HEK293 (cell line): ENCODE results near the gene SLC4A1.

ENCODE experiments used
- CTCF ChIA-PET: fragments of 350-600 bp; formaldehyde crosslinking; extraction: SDS; loops from one replicate; lab custom pipeline; 2021; ENCODE audit warnings: antibody characterized with exemption; lab: Yijun Ruan, JAX
- POLR2A ChIA-PET: fragments of 300-600 bp; formaldehyde crosslinking; extraction: SDS; loops from one replicate; lab custom pipeline; 2020; ENCODE audit warnings: antibody characterized with exemption, inconsistent platforms; lab: Yijun Ruan, JAX
- H3K27ac ChIP-seq: fragments of 200-500 bp; sonication (Bioruptor generic); 2 replicates; pipeline ENCODE4 v1.5.1; 2014; ENCODE audit warnings: low read depth, low read length, control low read depth, inconsistent platforms; ENCODE audit errors: extremely low read depth
- H3K36me3 ChIP-seq, 2 experiments: fragments of 200-500 bp in 1 of 2; sonication (Bioruptor generic) in 1 of 2; 1 replicate in 1 of 2; 2 replicates in 1 of 2; pipeline ENCODE4 v1.5.1; 2014 to 2017; ENCODE audit warnings: inconsistent platforms in 2 of 2, low read length in 2 of 2; ENCODE audit not compliant: control insufficient read depth in 2 of 2, insufficient read depth in 1 of 2
- H3K4me1 ChIP-seq: fragments of 200-500 bp; sonication (Bioruptor generic); 2 replicates; pipeline ENCODE4 v1.5.1; 2014; ENCODE audit warnings: mild to moderate bottlenecking, low read length, inconsistent platforms; ENCODE audit not compliant: control insufficient read depth, insufficient read depth
- H3K4me3 ChIP-seq: 2 replicates; pipeline ENCODE4 v1.5.1; 2011; ENCODE audit warnings: low read depth, mild to moderate bottlenecking, control low read depth, low read length, moderate library complexity
- H3K9me3 ChIP-seq: fragments of 200-500 bp; sonication (Bioruptor generic); 2 replicates; pipeline ENCODE4 v1.5.1; 2014; ENCODE audit warnings: low read depth, low read length, inconsistent platforms; ENCODE audit not compliant: control insufficient read depth, insufficient read depth
- GLI4 ChIP-seq: fragments of 450-650 bp; formaldehyde crosslinking; IDR thresholded peaks from 2 replicates; pipeline ENCODE4 v1.5.1; 2016; ENCODE audit warnings: missing biosample characterization, missing genetic modification characterization
- MEIS1 ChIP-seq: sonication (generic); formaldehyde crosslinking; IDR thresholded peaks from 2 replicates; pipeline ENCODE4 v1.8.1; 2022; ENCODE audit warnings: missing genetic modification reagents, mild to moderate bottlenecking, borderline replicate concordance
- ZNF146 ChIP-seq: fragments of 450-650 bp; formaldehyde crosslinking; IDR thresholded peaks from 2 replicates; pipeline ENCODE4 v1.5.1; 2016; ENCODE audit warnings: missing biosample characterization, missing genetic modification characterization
- ZNF202 ChIP-seq: fragments of 450-650 bp; formaldehyde crosslinking; IDR thresholded peaks from 2 replicates; pipeline ENCODE4 v1.5.1; 2016; ENCODE audit warnings: missing biosample characterization, missing genetic modification characterization, borderline replicate concordance
- ZNF214 ChIP-seq: fragments of 450-650 bp; formaldehyde crosslinking; IDR thresholded peaks from 2 replicates; pipeline ENCODE4 v1.5.1; 2017; ENCODE audit warnings: missing biosample characterization, mild to moderate bottlenecking, missing genetic modification characterization, borderline replicate concordance
- ZNF223 ChIP-seq: fragments of 450-650 bp; formaldehyde crosslinking; IDR thresholded peaks from 2 replicates; pipeline ENCODE4 v1.5.1; 2016; ENCODE audit warnings: missing biosample characterization, missing genetic modification characterization
- ZNF239 ChIP-seq: fragments of 450-650 bp; formaldehyde crosslinking; IDR thresholded peaks from 2 replicates; pipeline ENCODE4 v1.5.1; 2016; ENCODE audit warnings: missing biosample characterization, missing genetic modification characterization
- ZNF26 ChIP-seq: fragments of 450-650 bp; formaldehyde crosslinking; IDR thresholded peaks from 2 replicates; pipeline ENCODE4 v1.5.1; 2016; ENCODE audit warnings: missing biosample characterization, missing genetic modification characterization
- ZNF416 ChIP-seq: fragments of 450-650 bp; formaldehyde crosslinking; IDR thresholded peaks from 2 replicates; pipeline ENCODE4 v1.5.1; 2016; ENCODE audit warnings: missing biosample characterization, missing genetic modification characterization
- ZNF521 ChIP-seq: fragments of 450-650 bp; formaldehyde crosslinking; IDR thresholded peaks from 2 replicates; pipeline ENCODE4 v1.5.1; 2017; ENCODE audit warnings: missing biosample characterization, mild to moderate bottlenecking, missing genetic modification characterization
- ZNF560 ChIP-seq: fragments of 450-650 bp; formaldehyde crosslinking; IDR thresholded peaks from 2 replicates; pipeline ENCODE4 v1.5.1; 2017; ENCODE audit warnings: missing biosample characterization, missing genetic modification characterization, borderline replicate concordance
- ZNF596 ChIP-seq: fragments of 450-650 bp; IDR thresholded peaks from 2 replicates; pipeline ENCODE4 v1.5.0; 2018; ENCODE audit warnings: missing biosample characterization, mild to moderate bottlenecking, missing genetic modification characterization, moderate library complexity
- ZNF600 ChIP-seq: fragments of 450-650 bp; formaldehyde crosslinking; IDR thresholded peaks from 2 replicates; pipeline ENCODE4 v1.5.1; 2016; ENCODE audit warnings: missing biosample characterization, missing genetic modification characterization
- ZNF623 ChIP-seq: fragments of 450-650 bp; formaldehyde crosslinking; IDR thresholded peaks from 2 replicates; pipeline ENCODE4 v1.5.1; 2016; ENCODE audit warnings: missing biosample characterization, missing genetic modification characterization
- ZNF830 ChIP-seq: fragments of 450-650 bp; IDR thresholded peaks from 2 replicates; pipeline ENCODE4 v1.5.0; 2018; ENCODE audit warnings: missing biosample characterization, missing genetic modification characterization, low read depth, mild to moderate bottlenecking, moderate library complexity
- TF ChIP-seq, protein P1 (sequence below): fragments of 450-650 bp; formaldehyde crosslinking; IDR thresholded peaks from 2 replicates; pipeline ENCODE4 v1.5.1; 2016; ENCODE audit warnings: missing biosample characterization, missing genetic modification characterization
- TF ChIP-seq, protein P2 (sequence below): fragments of 450-650 bp; formaldehyde crosslinking; IDR thresholded peaks from 2 replicates; pipeline ENCODE4 v1.5.1; 2016; ENCODE audit warnings: missing biosample characterization, missing genetic modification characterization
- TF ChIP-seq, protein P3 (sequence below): fragments of 450-650 bp; formaldehyde crosslinking; IDR thresholded peaks from 2 replicates; pipeline ENCODE4 v1.5.1; 2017; ENCODE audit warnings: missing biosample characterization, missing genetic modification characterization

The SLC4A1 gene

DNA sequence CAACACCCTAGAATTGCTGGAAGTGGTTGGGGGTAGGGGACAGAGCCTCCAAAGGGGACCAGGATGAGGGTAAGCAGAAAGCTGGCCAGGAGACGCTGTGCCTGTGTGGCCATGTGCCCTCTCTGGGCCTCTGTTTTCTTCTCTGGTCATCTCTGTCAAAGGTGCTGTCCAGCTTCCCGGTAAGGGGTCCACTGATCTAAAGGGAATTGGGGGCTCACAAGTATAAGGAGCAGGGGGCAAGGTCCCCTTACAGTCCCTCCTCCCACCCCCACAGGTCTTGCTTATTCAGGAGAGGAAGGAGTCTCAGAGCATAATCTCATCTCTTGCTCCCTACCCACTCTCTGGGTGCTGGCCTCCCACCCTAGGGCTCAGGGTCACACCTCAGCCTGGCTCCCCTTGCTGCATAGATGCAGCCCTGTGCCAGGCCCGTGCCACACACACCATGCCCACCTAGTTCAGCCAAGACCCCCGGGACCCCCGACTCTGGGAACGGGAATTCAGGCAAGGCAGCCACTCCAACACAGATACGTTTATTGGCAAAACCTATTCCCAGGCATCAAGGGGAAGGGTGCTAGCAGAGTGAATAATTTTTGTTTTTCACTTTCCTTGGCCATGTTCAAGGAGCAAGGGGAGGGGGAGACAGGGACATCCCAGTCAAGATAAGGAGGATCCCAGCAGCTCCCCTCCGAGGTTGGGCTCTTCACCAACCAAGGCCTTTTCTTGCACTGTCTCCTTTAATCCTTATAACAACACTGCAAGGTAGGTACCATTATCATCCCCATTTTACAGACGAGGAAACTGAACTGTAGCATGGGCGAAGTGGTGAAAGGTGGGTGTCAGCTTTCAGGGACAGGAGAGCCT is 19.8 kb downstream of the SLC4A1 start:
- CTCF ChIA-PET: interaction anchor here (0.6 to 1.2 kb wide), 2 partner anchors 55 to 678 kb away, joined by 3 to 5 read pairs; no protein-coding TSS in a partner anchor
- Histone ChIP-seq H3K9me3 (no peaks in the 10 kb centered on the region), H3K4me1 (0 out of 2 replicates have a peak, but pooled peaks cover 2% of the 10 kb centered on the region)
- TF ChIP-seq ZNF214 (tag by site-specific recombination) (no peak), ZNF830 (tag by site-specific recombination) (no peak), ZNF623 (tag by site-specific recombination) (no peak), ZNF596 (no peak), GLI4 (tag by site-specific recombination) (no peak), ZNF26 (tag by site-specific recombination) (no peak), ZNF223 (tag by site-specific recombination) (no peak), ZNF560 (no peak), MEIS1 (CRISPR knock-in tag) (no peak), ZNF521 (tag by site-specific recombination) (no peak), ZNF202 (tag by site-specific recombination) (no peak), ZNF239 (tag by site-specific recombination) (no peak), ZNF600 (tag by site-specific recombination) (no peak), ZNF416 (tag by site-specific recombination) (no peak)
- TF ChIP-seq, protein P1, sequence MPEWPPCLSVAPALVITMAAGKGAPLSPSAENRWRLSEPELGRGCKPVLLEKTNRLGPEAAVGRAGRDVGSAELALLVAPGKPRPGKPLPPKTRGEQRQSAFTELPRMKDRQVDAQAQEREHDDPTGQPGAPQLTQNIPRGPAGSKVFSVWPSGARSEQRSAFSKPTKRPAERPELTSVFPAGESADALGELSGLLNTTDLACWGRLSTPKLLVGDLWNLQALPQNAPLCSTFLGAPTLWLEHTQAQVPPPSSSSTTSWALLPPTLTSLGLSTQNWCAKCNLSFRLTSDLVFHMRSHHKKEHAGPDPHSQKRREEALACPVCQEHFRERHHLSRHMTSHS (tag by site-specific recombination): no peak
- TF ChIP-seq, protein P2, sequence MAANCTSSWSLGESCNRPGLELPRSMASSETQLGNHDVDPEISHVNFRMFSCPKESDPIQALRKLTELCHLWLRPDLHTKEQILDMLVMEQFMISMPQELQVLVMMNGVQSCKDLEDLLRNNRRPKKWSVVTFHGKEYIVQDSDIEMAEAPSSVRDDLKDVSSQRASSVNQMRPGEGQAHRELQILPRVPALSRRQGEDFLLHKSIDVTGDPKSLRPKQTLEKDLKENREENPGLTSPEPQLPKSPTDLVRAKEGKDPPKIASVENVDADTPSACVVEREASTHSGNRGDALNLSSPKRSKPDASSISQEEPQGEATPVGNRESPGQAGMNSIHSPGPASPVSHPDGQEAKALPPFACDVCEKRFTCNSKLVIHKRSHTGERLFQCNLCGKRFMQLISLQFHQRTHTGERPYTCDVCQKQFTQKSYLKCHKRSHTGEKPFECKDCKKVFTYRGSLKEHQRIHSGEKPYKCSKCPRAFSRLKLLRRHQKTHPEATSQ (tag by site-specific recombination): no peak
- TF ChIP-seq, protein P3, sequence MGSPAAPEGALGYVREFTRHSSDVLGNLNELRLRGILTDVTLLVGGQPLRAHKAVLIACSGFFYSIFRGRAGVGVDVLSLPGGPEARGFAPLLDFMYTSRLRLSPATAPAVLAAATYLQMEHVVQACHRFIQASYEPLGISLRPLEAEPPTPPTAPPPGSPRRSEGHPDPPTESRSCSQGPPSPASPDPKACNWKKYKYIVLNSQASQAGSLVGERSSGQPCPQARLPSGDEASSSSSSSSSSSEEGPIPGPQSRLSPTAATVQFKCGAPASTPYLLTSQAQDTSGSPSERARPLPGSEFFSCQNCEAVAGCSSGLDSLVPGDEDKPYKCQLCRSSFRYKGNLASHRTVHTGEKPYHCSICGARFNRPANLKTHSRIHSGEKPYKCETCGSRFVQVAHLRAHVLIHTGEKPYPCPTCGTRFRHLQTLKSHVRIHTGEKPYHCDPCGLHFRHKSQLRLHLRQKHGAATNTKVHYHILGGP (tag by site-specific recombination): no peak
- TF ChIP-seq, all 188 proteins: peak for 0
- Histone ChIP-seq H3K36me3 (no peaks in the 10 kb centered on the region), H3K27ac (no peak overlapping the region), H3K4me3 (no peak overlapping the region)
- POLR2A ChIA-PET: interaction anchor here (0.6 to 1.1 kb wide), 2 partner anchors 27 to 291 kb away, joined by 4 read pairs; no protein-coding TSS in a partner anchor

GRCh38 chr17:44247440-44247841 is 20.5 kb downstream of the SLC4A1 start:
- no peak overlapping the region for H3K4me3 ChIP-seq
- TF ChIP-seq ZNF623 (tag by site-specific recombination) (peak; percentile 53), ZNF146 (tag by site-specific recombination) (no peak)
- TF ChIP-seq, all 188 proteins: peak for 1
- Histone ChIP-seq H3K4me1 (0 out of 2 replicates have a peak, but pooled peaks cover 2% of the 10 kb centered on the region), H3K36me3 (no peaks in the 10 kb centered on the region), H3K9me3 (no peaks in the 10 kb centered on the region), H3K27ac (no peak overlapping the region)
- POLR2A ChIA-PET: interaction anchor here (0.6 to 1.1 kb wide), 3 partner anchors 11 to 291 kb away, joined by 3 to 4 read pairs (median 4); no protein-coding TSS in a partner anchor
- CTCF ChIA-PET: interaction anchor here (0.6 to 1.2 kb wide), 4 partner anchors 17 to 679 kb away, joined by 3 to 5 read pairs (median 4); no protein-coding TSS in a partner anchor
